ENCODE measurements around the gene SLC17A7. TPM values are rescaled to one million over a fixed set of nuclear protein-coding genes. Genes with fewer than 3 reads are reported as not detected.
"Not testable (repeated sequence)": the region's sequence is repeated elsewhere in the genome, so short reads cannot be mapped to it uniquely, and the experiment has no call there.

Gene SLC17A7
- total and polyA plus RNA-seq, 7 experiments from 2014 or later, result 0.12 to 0.22 TPM; not detected in 5

- Histone ChIP-seq H3K27me3 (ENCODE audit: control insufficient read depth in 2 of 2, insufficient read depth in 2 of 2, low read length in 2 of 2) (no peaks in the 10 kb centered on the region), H3K36me3 (ENCODE audit: control insufficient read depth in 2 of 3, insufficient read depth in 3 of 3, low read length in 3 of 3) (peaks cover 0 to 50% (median 0%) of the 10 kb centered on the region in 3 experiments), H3K9me3 (ENCODE audit: control insufficient read depth in 2 of 3, low read length in 3 of 3) (no peaks in the 10 kb centered on the region), H3K4me1 (ENCODE audit: control insufficient read depth in 2 of 2, insufficient read depth in 2 of 2, low read length in 2 of 2) (peaks cover 32 to 42% of the 10 kb centered on the region in 2 donors), H3K27ac (ENCODE audit: low read depth, low read length) (peak overlapping the region; percentile 99), H3K4me3 (ENCODE audit: low read length) (peak overlapping the region; percentile 87)
- POLR2A ChIA-PET, result interaction anchor here (0.5 to 3.0 kb wide), 16 partner anchors 8 to 374 kb away, joined by 3 to 33 read pairs (median 4); partner anchors contain the start of genes GFY, PIH1D1, PRMT1 and PRRG2
- Mint-ChIP-seq H3K36me3 (peaks cover 5 to 34% (median 14%) of the 10 kb centered on the region in 5 donors), H3K9me3 (peaks cover 0 to 3% (median 0%) of the 10 kb centered on the region in 11 donors), H3K4me3 (peak overlapping the region; percentile 91 to 100 (median 96)), H3K27me3 (no peaks in the 10 kb centered on the region), H3K4me1 (peaks cover 3 to 54% (median 37%) of the 10 kb centered on the region in 7 donors), H3K27ac (peak overlapping the region; percentile 95 to 100 (median 98))
- CTCF ChIA-PET, result interaction anchor here (0.6 to 2.5 kb wide), 11 partner anchors 9 to 210 kb away, joined by 3 to 13 read pairs (median 5); partner anchors contain the start of genes ALDH16A1, GFY, PIH1D1 and PRMT1
- ATAC-seq (peak; percentile 44), DNase-seq (peak; percentile 44 to 82 (median 69))
- intact Hi-C loops (cut with micrococcal nuclease), result loop anchor here (1.0 to 10.0 kb wide), 5 partner anchors 33 to 361 kb away; partner anchors contain the start of genes C19orf73 (in 1 of the 2), LIN7B (in 1 of the 2) and PPFIA3 (in 1 of the 2)
Observed at GRCh38 chr19:49475995-49476880, 34.9 kb upstream of the SLC17A7 start.

GRCh38 chr19:49475191-49475917, 34.0 kb upstream of the SLC17A7 start:
- Mint-ChIP-seq H3K4me3 (peak overlapping the region; percentile 91 to 100 (median 96)), H3K4me1 (peaks cover 12 to 59% (median 42%) of the 10 kb centered on the region in 7 donors), H3K36me3 (peaks cover 5 to 32% (median 14%) of the 10 kb centered on the region in 5 donors), H3K27me3 (no peaks in the 10 kb centered on the region), H3K27ac (peak overlapping the region; percentile 95 to 100 (median 98)), H3K9me3 (peaks cover 0 to 3% (median 0%) of the 10 kb centered on the region in 11 donors)
- ChIA-PET CTCF (interaction anchor here (0.6 to 2.5 kb wide), 13 partner anchors 8 to 210 kb away, joined by 3 to 13 read pairs (median 5); partner anchors contain the start of genes ALDH16A1, GFY and PIH1D1), POLR2A (interaction anchor here (0.5 to 3.0 kb wide), 14 partner anchors 9 to 375 kb away, joined by 3 to 33 read pairs (median 4); partner anchors contain the start of genes GFY, PRMT1, PTOV1 and RPL13A)
- ATAC-seq (no peak), DNase-seq (peak in 1 of 9 donors; percentile 41)
- Histone ChIP-seq H3K9me3 (ENCODE audit: control insufficient read depth in 2 of 3, low read length in 3 of 3) (no peaks in the 10 kb centered on the region), H3K4me1 (ENCODE audit: control insufficient read depth in 2 of 2, insufficient read depth in 2 of 2, low read length in 2 of 2) (peaks cover 41 to 48% of the 10 kb centered on the region in 2 donors), H3K27me3 (ENCODE audit: control insufficient read depth in 2 of 2, insufficient read depth in 2 of 2, low read length in 2 of 2) (no peaks in the 10 kb centered on the region), H3K36me3 (ENCODE audit: control insufficient read depth in 2 of 3, insufficient read depth in 3 of 3, low read length in 3 of 3) (peaks cover 0 to 41% (median 0%) of the 10 kb centered on the region in 3 experiments), H3K27ac (ENCODE audit: low read depth, low read length) (peak overlapping the region; percentile 99), H3K4me3 (ENCODE audit: low read length) (peak overlapping the region; percentile 87)
- intact Hi-C loops (cut with micrococcal nuclease), result loop anchor here in 1 of 2 donors (2.0 to 10.0 kb wide), 2 partner anchors 71 to 361 kb away; partner anchors contain the start of genes C19orf73, LIN7B and PPFIA3

GRCh38 chr19:49474542-49474924, 33.2 kb upstream of the SLC17A7 start:
- H3K4me1 ChIP-seq (ENCODE audit: control insufficient read depth in 2 of 2, insufficient read depth in 2 of 2, low read length in 2 of 2), result peaks cover 48 to 49% of the 10 kb centered on the region in 2 donors
- CTCF ChIA-PET, result interaction anchor here (1.0 to 5.9 kb wide), 4 partner anchors 7 to 83 kb away, joined by 3 to 83 read pairs (median 8); partner anchors contain the start of genes ALDH16A1 and PIH1D1
- H3K4me3 ChIP-seq (ENCODE audit: low read length), result peak overlapping the region; percentile 87

GRCh38 chr19:49473868-49474541, 32.7 kb upstream of the SLC17A7 start, which contains the start of gene FLT3LG:
Gene FLT3LG (plus strand): TSS chr19:49474215. CDS start chr19:49474640, 425 bp downstream.
- ATAC-seq (peak; percentile 72), DNase-seq (peak; percentile 91 to 98 (median 96))
- Mint-ChIP-seq H3K27ac (peak within 1 kb of the TSS; percentile 95 to 100 (median 98)), H3K4me3 (peak within 1 kb of the TSS; percentile 91 to 100 (median 96)), H3K9me3 (peaks cover 0 to 3% (median 0%) of the 10 kb centered on the region in 11 donors), H3K27me3 (no peaks in the 10 kb centered on the region), H3K36me3 (peaks cover 5 to 29% (median 15%) of the 10 kb centered on the region in 5 donors), H3K4me1 (peaks cover 18 to 62% (median 51%) of the 10 kb centered on the region in 7 donors)
- Histone ChIP-seq H3K9me3 (ENCODE audit: control insufficient read depth in 2 of 3, low read length in 3 of 3) (no peaks in the 10 kb centered on the region), H3K36me3 (ENCODE audit: control insufficient read depth in 2 of 3, insufficient read depth in 3 of 3, low read length in 3 of 3) (peaks cover 0 to 31% (median 0%) of the 10 kb centered on the region in 3 experiments), H3K27me3 (ENCODE audit: control insufficient read depth in 2 of 2, insufficient read depth in 2 of 2, low read length in 2 of 2) (no peaks in the 10 kb centered on the region), H3K27ac (ENCODE audit: low read depth, low read length) (peak within 1 kb of the TSS; percentile 99), H3K4me1 (ENCODE audit: control insufficient read depth in 2 of 2, insufficient read depth in 2 of 2, low read length in 2 of 2) (peaks cover 50 to 52% of the 10 kb centered on the region in 2 donors), H3K4me3 (ENCODE audit: low read length) (peak within 1 kb of the TSS; percentile 87)
- ChIA-PET POLR2A (interaction anchor here (0.5 to 6.2 kb wide), 16 partner anchors 14 to 1216 kb away, joined by 3 to 226 read pairs (median 4); partner anchors contain the start of genes ALDH16A1, PIH1D1, PRMT1 and RPL13A), CTCF (interaction anchor here (0.5 to 5.9 kb wide), 19 partner anchors 8 to 453 kb away, joined by 3 to 83 read pairs (median 4); partner anchors contain the start of genes ALDH16A1 and PIH1D1)
- intact Hi-C loops (cut with micrococcal nuclease), result loop anchor here (1.0 to 10.0 kb wide), 10 partner anchors 13 to 359 kb away; partner anchors contain the start of genes ALDH16A1 (in 2 of the 2), RPL13A (in 2 of the 2), RPS11 (in 2 of the 2) and C19orf73 (in 1 of the 2)

More at GRCh38 chr19:49474542-49474924, 33.2 kb upstream of the SLC17A7 start:
- Histone ChIP-seq H3K36me3 (ENCODE audit: control insufficient read depth in 2 of 3, insufficient read depth in 3 of 3, low read length in 3 of 3) (peaks cover 0 to 33% (median 0%) of the 10 kb centered on the region in 3 experiments), H3K27me3 (ENCODE audit: control insufficient read depth in 2 of 2, insufficient read depth in 2 of 2, low read length in 2 of 2) (no peaks in the 10 kb centered on the region), H3K9me3 (ENCODE audit: control insufficient read depth in 2 of 3, low read length in 3 of 3) (no peaks in the 10 kb centered on the region), H3K27ac (ENCODE audit: low read depth, low read length) (peak overlapping the region; percentile 99)
- Mint-ChIP-seq H3K9me3 (peaks cover 0 to 3% (median 0%) of the 10 kb centered on the region in 11 donors), H3K36me3 (peaks cover 5 to 29% (median 14%) of the 10 kb centered on the region in 5 donors), H3K27me3 (no peaks in the 10 kb centered on the region), H3K4me3 (peak overlapping the region; percentile 91 to 100 (median 96)), H3K27ac (peak overlapping the region; percentile 95 to 100 (median 98)), H3K4me1 (peaks cover 17 to 61% (median 47%) of the 10 kb centered on the region in 7 donors)
- POLR2A ChIA-PET, result interaction anchor here (0.6 to 3.0 kb wide), 10 partner anchors 10 to 1217 kb away, joined by 3 to 33 read pairs (median 4); partner anchors contain the start of genes PRMT1, RPL13A and RPS11
- DNase-seq (peak in 1 of 9 donors; percentile 50), ATAC-seq (no peak)
- intact Hi-C loops (cut with micrococcal nuclease), result loop anchor here (1.0 to 10.0 kb wide), 10 partner anchors 13 to 360 kb away; partner anchors contain the start of genes ALDH16A1 (in 2 of the 2), RPL13A (in 2 of the 2), RPS11 (in 2 of the 2) and C19orf73 (in 1 of the 2)

GRCh38 chr19:49473501-49473867, 32.2 kb upstream of the SLC17A7 start:
- H3K9me3 Mint-ChIP-seq; H3K27me3 ChIP-seq (ENCODE audit: control insufficient read depth in 2 of 2, insufficient read depth in 2 of 2, low read length in 2 of 2); H3K27me3 Mint-ChIP-seq; H3K9me3 ChIP-seq (ENCODE audit: control insufficient read depth in 2 of 3, low read length in 3 of 3); ATAC-seq; DNase-seq: not testable (repeated sequence)
- Histone ChIP-seq H3K27ac (ENCODE audit: low read depth, low read length) (peak overlapping the region; percentile 99), H3K4me3 (ENCODE audit: low read length) (peak overlapping the region; percentile 87), H3K4me1 (ENCODE audit: control insufficient read depth in 2 of 2, insufficient read depth in 2 of 2, low read length in 2 of 2) (peaks cover 56 to 57% of the 10 kb centered on the region in 2 donors), H3K36me3 (ENCODE audit: control insufficient read depth in 2 of 3, insufficient read depth in 3 of 3, low read length in 3 of 3) (peaks cover 0 to 28% (median 0%) of the 10 kb centered on the region in 3 experiments)
- peak overlapping the region; percentile 91 to 100 (median 96) for H3K4me3 Mint-ChIP-seq
- CTCF ChIA-PET, result interaction anchor here (0.5 to 5.9 kb wide), 20 partner anchors 8 to 452 kb away, joined by 3 to 83 read pairs (median 4); partner anchors contain the start of genes ALDH16A1 and PIH1D1
- intact Hi-C loops (cut with micrococcal nuclease), result loop anchor here in 1 of 2 donors (5.0 to 10.0 kb wide), 2 partner anchors 206 to 359 kb away; partner anchors contain the start of genes C19orf73, LIN7B and PPFIA3
- peaks cover 9 to 29% (median 19%) of the 10 kb centered on the region in 5 donors for H3K36me3 Mint-ChIP-seq
- peak overlapping the region; percentile 95 to 100 (median 98) for H3K27ac Mint-ChIP-seq
- peaks cover 23 to 64% (median 52%) of the 10 kb centered on the region in 7 donors for H3K4me1 Mint-ChIP-seq
- POLR2A ChIA-PET, result interaction anchor here (0.5 to 6.2 kb wide), 16 partner anchors 15 to 1010 kb away, joined by 3 to 226 read pairs (median 4); partner anchors contain the start of genes ALDH16A1, PIH1D1, PRMT1 and RPL13A

All from naive thymus-derived CD4-positive, alpha-beta T cell (primary cell).